Erythroblast (primary cell): ENCODE results near the gene ACADVL.

Experiments
- GATA1 ChIP-seq: IDR thresholded peaks from 2 replicates; pipeline ENCODE4 v1.6.1; 2011; ENCODE audit warnings: low read depth, mild to moderate bottlenecking, control low read depth, low read length, moderate library complexity
- POLR2A ChIP-seq: IDR thresholded peaks from 2 replicates; pipeline ENCODE4 v1.6.1; 2011; ENCODE audit warnings: mild to moderate bottlenecking, low read length

DNA sequence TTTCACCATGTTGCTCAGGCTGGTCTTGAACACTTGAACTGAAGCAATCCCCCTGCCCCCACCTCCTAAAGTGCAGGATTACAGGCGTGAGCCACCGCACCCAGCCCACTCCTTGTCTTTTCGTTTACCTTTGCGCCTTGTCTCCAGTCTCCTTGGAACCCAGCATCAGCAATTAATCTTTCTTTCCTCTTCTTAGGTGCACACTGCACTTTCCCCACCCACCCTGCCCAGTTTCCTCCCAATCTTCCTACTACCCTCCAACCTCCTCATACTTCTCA, 44.0 kb downstream of the ACADVL start:
- TF ChIP-seq POLR2A (no peak), GATA1 (no peak)
